HG03280 (cell line): ENCODE data around the gene YIPF1.
"Not testable (repeated sequence)": the region's sequence is repeated elsewhere in the genome, so short reads cannot be mapped to it uniquely, and the experiment has no call there.

Experiments used
- ATAC-seq: cut with Tn5 transposase; IDR thresholded peaks from one replicate; pipeline ENCODE4 v1.9.1; 2021; ENCODE audit warnings: mild to moderate bottlenecking, moderate library complexity; ENCODE audit not compliant: unreplicated experiment

Gene YIPF1

DNA sequence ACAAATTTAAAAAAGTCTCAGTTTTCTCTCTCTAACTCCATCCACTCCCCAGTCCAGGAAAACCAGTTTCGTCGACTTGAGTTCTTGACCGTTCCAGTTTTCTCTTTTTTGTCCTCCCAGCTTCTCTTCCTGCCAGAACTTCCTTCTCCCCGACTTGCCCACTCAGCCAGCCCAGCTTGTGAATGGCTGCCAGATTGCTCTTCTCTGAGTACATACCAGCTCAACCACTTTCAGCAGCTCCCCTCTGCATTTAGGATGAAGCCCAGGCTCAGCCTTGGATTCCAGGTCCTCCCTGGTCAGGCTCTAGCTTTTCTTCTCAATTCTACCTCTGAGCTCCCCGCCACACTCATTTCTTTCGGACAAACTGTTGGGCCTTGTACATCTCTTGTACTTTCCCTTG, 5.8 kb upstream of the YIPF1 start:
- ATAC-seq: no peak

GRCh38 chr1:53894644-53895043, 5.0 kb upstream of the YIPF1 start:
- ATAC-seq: no peak

- no peak for ATAC-seq
Observed at GRCh38 chr1:53893999-53894636, 4.5 kb upstream of the YIPF1 start, which contains the start of gene DIO1. Gene DIO1, plus strand, starts transcription at chr1:53894187. Its CDS starts 24 bp downstream, at chr1:53894211.

DNA sequence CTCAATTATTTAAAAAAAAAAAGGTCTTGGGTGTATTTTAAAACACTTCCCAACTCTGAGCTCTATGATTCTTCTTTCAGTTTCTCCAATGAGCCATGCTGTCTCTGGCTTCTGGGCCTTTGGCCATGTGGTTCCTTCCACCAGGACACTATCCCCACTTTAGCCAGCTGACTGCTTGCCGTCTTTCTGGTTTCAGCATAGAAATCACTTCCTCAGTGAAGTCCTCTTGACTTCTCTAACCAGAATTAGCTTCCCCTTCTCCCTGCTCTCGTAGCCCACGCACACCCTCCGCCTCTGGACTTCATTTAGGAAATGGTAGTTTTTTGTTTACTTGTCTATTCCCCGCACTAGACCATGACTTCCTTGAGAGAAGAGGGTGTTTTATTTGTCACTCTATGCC, 3.3 kb upstream of the YIPF1 start:
- ATAC-seq: no peak

GRCh38 chr1:53891678-53892077, 2.1 kb upstream of the YIPF1 start:
- no peak for ATAC-seq

- no peak for ATAC-seq
Observed at GRCh38 chr1:53891018-53891417, 1.4 kb upstream of the YIPF1 start.

- no peak for ATAC-seq
Observed at GRCh38 chr1:53890522-53890941, 935 bp upstream of the YIPF1 start.

DNA sequence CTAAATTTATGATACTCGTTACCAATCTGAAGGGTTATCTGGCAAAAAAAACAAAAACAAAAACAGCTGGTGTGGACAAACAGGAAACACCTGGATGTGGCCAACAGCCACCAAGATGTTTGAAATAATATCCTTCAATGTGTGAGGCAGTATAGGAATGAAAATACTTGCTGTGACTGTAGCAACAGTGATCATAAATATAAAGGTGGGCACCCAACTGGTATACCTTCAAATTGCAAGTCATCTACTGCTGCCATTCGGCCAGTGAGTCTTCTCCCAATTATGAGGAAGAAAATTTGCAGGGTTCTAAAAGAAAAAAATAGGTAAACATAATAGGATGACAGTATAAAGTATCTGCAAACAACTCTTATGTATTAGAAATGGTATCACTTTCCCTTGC, 916 bp downstream of the YIPF1 start:
- no peak for ATAC-seq

DNA sequence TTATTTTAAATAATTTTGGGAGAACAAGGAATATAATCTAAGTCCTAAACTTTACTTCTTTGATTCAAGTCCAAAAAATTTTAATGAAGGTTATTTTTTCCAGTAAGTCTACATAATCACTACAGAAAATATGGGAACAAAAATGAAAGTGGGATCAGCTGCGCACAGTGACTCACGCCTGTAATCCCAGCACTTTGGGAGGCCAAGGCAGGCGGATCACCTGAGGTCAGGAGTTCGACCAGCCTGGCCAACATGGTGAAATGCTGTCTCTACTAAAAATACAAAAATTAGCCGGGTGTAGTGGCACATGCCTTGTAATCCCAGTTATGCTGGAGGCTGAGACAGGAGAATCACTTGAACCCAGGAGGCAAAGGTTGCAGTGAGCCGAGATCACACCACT, 6.0 kb downstream of the YIPF1 start:
- not testable (repeated sequence) for ATAC-seq

DNA sequence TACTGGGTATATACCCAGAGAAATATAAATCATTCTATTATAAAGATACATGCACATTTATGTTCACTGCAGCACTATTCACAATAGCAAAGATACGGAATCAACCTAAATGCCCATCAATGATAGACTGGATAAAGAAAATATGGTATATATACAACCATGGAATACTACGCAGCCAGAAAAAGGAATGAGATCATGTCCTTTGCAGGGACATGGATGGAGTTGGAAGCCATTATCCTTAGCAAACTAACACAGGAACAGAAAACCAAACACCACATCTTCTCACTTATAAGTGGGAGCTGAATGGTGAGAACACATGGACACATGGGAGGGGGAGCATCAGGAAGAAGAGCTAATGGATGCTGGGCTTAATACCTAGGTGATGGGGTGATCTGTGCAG, 7.7 kb downstream of the YIPF1 start:
- not testable (repeated sequence) for ATAC-seq

GRCh38 chr1:53878492-53879105, 11.0 kb downstream of the YIPF1 start:
- no peak for ATAC-seq

DNA sequence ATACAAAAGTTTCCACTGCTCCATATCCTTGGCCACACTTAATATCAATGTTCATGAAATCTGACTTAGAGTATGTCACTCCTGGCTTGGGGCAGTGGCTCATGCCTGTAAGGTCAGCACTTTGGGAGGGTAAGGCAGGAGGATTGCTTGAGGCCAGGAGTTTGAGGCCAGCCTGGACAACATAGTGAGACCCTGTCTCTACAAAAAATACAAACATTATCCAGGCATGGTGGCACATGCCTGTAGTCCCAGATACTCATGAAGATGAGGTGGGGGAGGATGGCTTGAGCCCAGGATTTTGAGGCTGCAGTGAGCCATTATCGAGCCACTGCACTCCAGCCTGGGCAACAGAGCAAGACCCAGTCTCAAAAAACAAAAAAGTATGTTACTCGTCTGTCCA, 14.4 kb downstream of the YIPF1 start:
- ATAC-seq: not testable (repeated sequence)

GRCh38 chr1:53871773-53872484, 17.7 kb downstream of the YIPF1 start:
- ATAC-seq: no peak

GRCh38 chr1:53871221-53871620, 18.4 kb downstream of the YIPF1 start:
- no peak for ATAC-seq

DNA sequence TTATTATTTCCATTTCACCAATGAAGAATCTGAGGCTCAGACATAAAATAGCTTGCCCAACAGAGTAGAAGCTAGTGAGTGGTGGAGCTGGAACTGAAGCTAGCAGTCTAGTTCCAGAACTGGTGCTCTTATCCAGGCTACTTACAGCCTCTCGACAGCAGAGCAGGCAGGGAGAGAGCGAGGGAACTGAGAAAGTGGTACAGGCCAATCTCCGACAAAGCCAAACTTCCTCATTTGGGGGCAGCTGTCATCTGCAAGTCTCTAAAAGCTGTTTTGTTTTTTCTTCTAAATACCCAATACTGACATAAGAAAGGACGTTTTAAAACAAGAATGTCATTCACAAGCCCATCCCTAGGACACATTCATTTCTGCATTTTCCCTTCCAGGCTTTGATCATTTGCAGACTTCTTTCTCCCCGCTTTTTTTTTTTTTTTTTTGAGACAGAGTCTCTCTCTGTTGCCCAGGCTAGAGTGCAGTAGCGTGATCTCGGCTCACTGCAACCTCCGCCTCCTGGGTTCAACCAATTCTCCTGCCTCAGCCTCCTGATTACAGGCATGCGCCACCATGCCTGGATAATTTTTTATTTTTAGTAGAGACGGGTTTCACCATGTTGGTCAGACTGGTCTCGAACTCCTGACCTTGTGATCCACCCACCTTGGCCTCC, 20.0 kb downstream of the YIPF1 start:
- no peak for ATAC-seq

GRCh38 chr1:53868565-53868964, 21.0 kb downstream of the YIPF1 start:
- ATAC-seq: no peak

- no peak for ATAC-seq
Observed at GRCh38 chr1:53862507-53862906, 27.1 kb downstream of the YIPF1 start.

DNA sequence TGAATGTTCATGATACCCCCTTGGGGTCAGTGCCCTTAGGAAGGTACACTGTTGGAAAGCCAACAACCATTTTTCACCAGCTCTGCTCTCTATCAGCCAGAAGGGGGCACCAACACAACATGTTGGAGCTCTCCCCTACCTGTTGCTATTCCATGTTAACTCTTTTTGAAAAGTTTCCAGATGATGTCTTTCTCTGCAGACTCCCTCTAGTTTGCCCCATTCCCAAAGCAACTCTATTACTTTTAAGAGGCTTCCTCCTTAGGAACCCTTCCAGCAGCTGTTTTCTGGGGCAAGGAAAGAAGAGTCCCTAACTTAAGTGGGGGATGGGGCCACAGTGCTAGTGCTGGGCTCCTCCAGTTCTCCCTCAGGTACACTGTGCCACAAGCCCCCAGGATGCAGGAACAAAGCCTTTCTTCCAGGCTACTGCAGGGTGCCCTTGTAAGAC, 28.6 kb downstream of the YIPF1 start:
- ATAC-seq: peak; percentile 52

DNA sequence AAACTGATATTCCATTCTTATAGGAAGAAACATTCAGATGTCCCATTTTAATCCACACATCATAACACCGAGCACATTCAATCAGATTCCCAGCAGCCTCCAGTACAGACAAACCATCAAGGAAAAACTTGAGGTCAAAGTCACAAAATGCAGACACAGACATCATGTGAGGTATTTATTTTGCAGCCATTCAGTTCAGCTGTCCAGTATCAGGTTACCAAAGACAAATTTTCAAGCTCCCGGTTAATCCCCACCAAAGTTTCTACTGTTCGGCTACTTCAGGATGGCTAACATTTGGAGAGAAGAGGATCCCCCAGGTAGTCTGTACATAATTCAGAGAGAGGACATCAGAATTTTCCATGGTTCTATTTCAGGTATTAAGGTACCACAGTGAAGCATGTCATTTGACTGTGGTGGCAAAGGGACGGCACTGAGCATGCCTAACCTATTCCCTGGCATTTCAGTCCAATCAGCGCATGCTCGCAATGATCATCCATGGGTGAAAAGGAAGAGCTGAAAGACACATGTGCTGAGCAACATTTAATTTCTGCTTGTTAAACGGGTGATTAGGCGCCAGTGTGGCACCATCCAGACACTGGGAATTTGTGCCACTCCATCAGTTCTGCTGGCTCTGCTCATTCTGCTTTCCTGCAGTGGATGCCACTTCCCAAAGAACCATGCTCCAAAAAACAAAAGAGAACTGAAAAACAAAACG, 37.9 kb downstream of the YIPF1 start:
- ATAC-seq: no peak

- ATAC-seq: no peak
Observed at GRCh38 chr1:53850082-53850673, 39.4 kb downstream of the YIPF1 start.

- ATAC-seq: no peak
Observed at GRCh38 chr1:53847980-53848379, 41.6 kb downstream of the YIPF1 start.
